Activated CD8-positive, alpha-beta memory T cell treated with anti-CD3 and anti-CD28 coated beads, Interleukin-2, amount 50 U/mL, for 1 hour (primary cell): ENCODE data around the gene MFRP.

Experiments
- DNase-seq: peaks from one replicate; pipeline ENCODE4 v3.0.0-alpha.2; 2020; ENCODE audit errors: extremely low read depth

MFRP gene

GRCh38 chr11:119359365-119360214 is 13.1 kb upstream of the MFRP start:
- DNase-seq = no peak

GRCh38 chr11:119357074-119357473 is 10.6 kb upstream of the MFRP start:
- no peak for DNase-seq

- no peak for DNase-seq
Observed at GRCh38 chr11:119356349-119357031, 10.0 kb upstream of the MFRP start.

GRCh38 chr11:119355091-119355843 is 8.8 kb upstream of the MFRP start:
- no peak for DNase-seq

- DNase-seq = no peak
Observed at GRCh38 chr11:119352857-119353260, 6.4 kb upstream of the MFRP start.

GRCh38 chr11:119351232-119351631 is 4.7 kb upstream of the MFRP start:
- no peak for DNase-seq

- DNase-seq = no peak
Observed at GRCh38 chr11:119350302-119350701, 3.8 kb upstream of the MFRP start.

GRCh38 chr11:119347940-119348605 is 1.6 kb upstream of the MFRP start:
- DNase-seq = no peak

GRCh38 chr11:119347242-119347641 is 737 bp upstream of the MFRP start:
- DNase-seq = no peak

GRCh38 chr11:119345685-119346084 is 820 bp downstream of the MFRP start:
- DNase-seq = no peak

- no peak for DNase-seq
Observed at GRCh38 chr11:119344291-119345010, 2.1 kb downstream of the MFRP start.

- no peak for DNase-seq
Observed at GRCh38 chr11:119343726-119344125, 2.8 kb downstream of the MFRP start.

GRCh38 chr11:119342362-119343130 is 4.0 kb downstream of the MFRP start:
- no peak for DNase-seq

- no peak for DNase-seq
Observed at GRCh38 chr11:119342023-119342300, 4.5 kb downstream of the MFRP start.

GRCh38 chr11:119341222-119342022 is 5.1 kb downstream of the MFRP start:
- no peak for DNase-seq

- no peak for DNase-seq
Observed at GRCh38 chr11:119340335-119341221, 5.9 kb downstream of the MFRP start, which contains the start of gene C1QTNF5. Gene C1QTNF5 (minus strand): TSS chr11:119340883. CDS start chr11:119340397, 486 bp downstream.

- no peak for DNase-seq
Observed at GRCh38 chr11:119339589-119340334, 6.7 kb downstream of the MFRP start.
